Esophagus (tissue), 2 donors: ENCODE results near the gene OR51Q1. TPM values are rescaled to one million over a fixed set of nuclear protein-coding genes. Genes with fewer than 3 reads are reported as not detected.

Experiments used
- H3K27ac ChIP-seq, 2 donors: one replicate each; pipeline ENCODE4 v1.5.1; 2013; ENCODE audit warnings: low read depth in 2 of 2, mild to moderate bottlenecking in 2 of 2, inconsistent platforms in 1 of 2, low read length in 1 of 2, moderate library complexity in 1 of 2
- H3K27me3 ChIP-seq, 2 donors: one replicate each; pipeline ENCODE4 v1.6.1; 2013; ENCODE audit warnings: low read length in 2 of 2, control low read depth in 1 of 2, mild to moderate bottlenecking in 1 of 2; ENCODE audit not compliant: insufficient read depth in 2 of 2, control insufficient read depth in 1 of 2
- H3K36me3 ChIP-seq, 2 donors: one replicate each; pipeline ENCODE4 v1.6.1; 2013; ENCODE audit warnings: low read length in 1 of 2; ENCODE audit not compliant: control insufficient read depth in 2 of 2, insufficient read depth in 2 of 2
- H3K4me1 ChIP-seq, 2 donors: one replicate each; pipeline ENCODE4 v1.6.1; 2013; ENCODE audit warnings: low read length in 1 of 2; ENCODE audit not compliant: control insufficient read depth in 2 of 2, insufficient read depth in 2 of 2
- H3K4me3 ChIP-seq, 2 donors: one replicate each; pipeline ENCODE4 v1.5.1; 2013; ENCODE audit warnings: low read length in 2 of 2, mild to moderate bottlenecking in 2 of 2, low read depth in 1 of 2, moderate library complexity in 1 of 2
- H3K9me3 ChIP-seq, 2 donors: one replicate each; pipeline ENCODE4 v1.6.1; 2013; ENCODE audit warnings: mild to moderate bottlenecking in 2 of 2, low read depth in 1 of 2, low read length in 1 of 2, moderate library complexity in 1 of 2; ENCODE audit not compliant: control insufficient read depth in 2 of 2, insufficient read depth in 1 of 2
- WGBS, 2 donors: extraction: QIAGEN DNeasy Blood & Tissue Kit; methylation state at CpG; one replicate each; pipeline ENCODE4 v1.1.7; 2013; 5-methylcytosine and 5-hydroxymethylcytosine counted together
- polyA plus RNA-seq, 2 donors: library from polyadenylated mRNA; stranded (reverse); fragments of 200-250 nt; gene quantifications; one replicate each; pipeline ENCODE4 v1.2.3, GENCODE V29; 2013
- donor health status: healthy with polysubstance abuse.
- donor health status: Bipolar disorder and iron deficiency.

OR51Q1 gene
- polyA plus RNA-seq = not detected

GRCh38 chr11:5421811-5422210, at the start of gene OR51Q1:
OR51Q1 (plus strand) TSS chr11:5422111; CDS start chr11:5422201, 90 bp downstream.
- Histone ChIP-seq H3K4me3 (no peak within 1 kb of the TSS), H3K4me1 (no peaks in the 10 kb centered on the region), H3K27me3 (no peaks in the 10 kb centered on the region), H3K27ac (no peak within 1 kb of the TSS), H3K36me3 (peaks cover 0 to 2% of the 10 kb centered on the region in 2 donors), H3K9me3 (peaks cover 0 to 5% of the 10 kb centered on the region in 2 donors)
- WGBS, 2 donors = 88 to 93% methylated on average over 1 of the region's 1 CpG

- H3K27ac ChIP-seq = no peak overlapping the region
- WGBS, 2 donors = 75 to 84% methylated on average over 4 of the region's 4 CpGs
- H3K4me3 ChIP-seq = no peak overlapping the region
- H3K27me3 ChIP-seq = no peaks in the 10 kb centered on the region
- no peaks in the 10 kb centered on the region for H3K9me3 ChIP-seq
- H3K4me1 ChIP-seq = no peaks in the 10 kb centered on the region
- H3K36me3 ChIP-seq = no peaks in the 10 kb centered on the region
Measured at GRCh38 chr11:5380740-5381342, 41.1 kb upstream of the OR51Q1 start.

GRCh38 chr11:5383576-5383975, 38.3 kb upstream of the OR51Q1 start, which contains the start of gene OR51M1:
OR51M1 (plus strand) TSS chr11:5383812; CDS start chr11:5389399, 5,587 bp downstream.
- Histone ChIP-seq H3K4me3 (no peak within 1 kb of the TSS), H3K27me3 (no peaks in the 10 kb centered on the region), H3K27ac (no peak within 1 kb of the TSS), H3K4me1 (no peaks in the 10 kb centered on the region), H3K36me3 (no peaks in the 10 kb centered on the region), H3K9me3 (no peaks in the 10 kb centered on the region)
- WGBS, 2 donors = 55 to 62% methylated on average over 1 of the region's 1 CpG

- Histone ChIP-seq H3K27me3 (no peaks in the 10 kb centered on the region), H3K27ac (no peak overlapping the region), H3K4me1 (no peaks in the 10 kb centered on the region), H3K9me3 (no peaks in the 10 kb centered on the region), H3K36me3 (no peaks in the 10 kb centered on the region), H3K4me3 (no peak overlapping the region)
- 63 to 67% methylated on average over 2 of the region's 2 CpGs for WGBS, 2 donors
Measured at GRCh38 chr11:5384335-5384734, 37.6 kb upstream of the OR51Q1 start.

GRCh38 chr11:5390210-5390609, 31.7 kb upstream of the OR51Q1 start:
- H3K27ac ChIP-seq = no peak overlapping the region
- 70 to 77% methylated on average over 2 of the region's 2 CpGs for WGBS, 2 donors
- H3K4me1 ChIP-seq = no peaks in the 10 kb centered on the region
- H3K4me3 ChIP-seq = no peak overlapping the region
- peaks cover 0 to 6% of the 10 kb centered on the region in 2 donors for H3K9me3 ChIP-seq
- H3K36me3 ChIP-seq = no peaks in the 10 kb centered on the region
- no peaks in the 10 kb centered on the region for H3K27me3 ChIP-seq

GRCh38 chr11:5394091-5394490, 27.8 kb upstream of the OR51Q1 start:
- H3K27ac ChIP-seq = no peak overlapping the region
- H3K36me3 ChIP-seq = no peaks in the 10 kb centered on the region
- H3K4me1 ChIP-seq = no peaks in the 10 kb centered on the region
- no peaks in the 10 kb centered on the region for H3K27me3 ChIP-seq
- no peak overlapping the region for H3K4me3 ChIP-seq
- H3K9me3 ChIP-seq = peaks cover 0 to 6% of the 10 kb centered on the region in 2 donors

- Histone ChIP-seq H3K27me3 (no peaks in the 10 kb centered on the region), H3K9me3 (peaks cover 0 to 3% of the 10 kb centered on the region in 2 donors)
Measured at GRCh38 chr11:5398936-5399335, 23.0 kb upstream of the OR51Q1 start.

GRCh38 chr11:5405173-5405572, 16.7 kb upstream of the OR51Q1 start:
- Histone ChIP-seq H3K9me3 (peaks cover 0 to 3% of the 10 kb centered on the region in 2 donors), H3K27ac (no peak overlapping the region), H3K4me3 (no peak overlapping the region), H3K36me3 (no peaks in the 10 kb centered on the region), H3K4me1 (no peaks in the 10 kb centered on the region), H3K27me3 (no peaks in the 10 kb centered on the region)

More at GRCh38 chr11:5398936-5399335, 23.0 kb upstream of the OR51Q1 start:
- Histone ChIP-seq H3K4me1 (no peaks in the 10 kb centered on the region), H3K36me3 (no peaks in the 10 kb centered on the region), H3K4me3 (no peak overlapping the region), H3K27ac (no peak overlapping the region)

- no peaks in the 10 kb centered on the region for H3K4me1 ChIP-seq
- H3K36me3 ChIP-seq = peaks cover 0 to 2% of the 10 kb centered on the region in 2 donors
- H3K27me3 ChIP-seq = no peaks in the 10 kb centered on the region
- H3K4me3 ChIP-seq = no peak overlapping the region
- H3K27ac ChIP-seq = no peak overlapping the region
- peaks cover 0 to 5% of the 10 kb centered on the region in 2 donors for H3K9me3 ChIP-seq
- WGBS, 2 donors = 59 to 62% methylated on average over 5 of the region's 5 CpGs
Measured at GRCh38 chr11:5420993-5421392, 918 bp upstream of the OR51Q1 start.

- H3K4me3 ChIP-seq = no peak overlapping the region
- H3K9me3 ChIP-seq = peaks cover 0 to 5% of the 10 kb centered on the region in 2 donors
- H3K27me3 ChIP-seq = no peaks in the 10 kb centered on the region
- H3K27ac ChIP-seq = no peak overlapping the region
- H3K36me3 ChIP-seq = peaks cover 0 to 2% of the 10 kb centered on the region in 2 donors
- H3K4me1 ChIP-seq = no peaks in the 10 kb centered on the region
- 33 to 42% methylated on average over 3 of the region's 3 CpGs for WGBS, 2 donors
Measured at GRCh38 chr11:5423131-5423530, 1.2 kb downstream of the OR51Q1 start.
